ENCODE results near the gene KDELR1.

KDELR1 gene

DNA sequence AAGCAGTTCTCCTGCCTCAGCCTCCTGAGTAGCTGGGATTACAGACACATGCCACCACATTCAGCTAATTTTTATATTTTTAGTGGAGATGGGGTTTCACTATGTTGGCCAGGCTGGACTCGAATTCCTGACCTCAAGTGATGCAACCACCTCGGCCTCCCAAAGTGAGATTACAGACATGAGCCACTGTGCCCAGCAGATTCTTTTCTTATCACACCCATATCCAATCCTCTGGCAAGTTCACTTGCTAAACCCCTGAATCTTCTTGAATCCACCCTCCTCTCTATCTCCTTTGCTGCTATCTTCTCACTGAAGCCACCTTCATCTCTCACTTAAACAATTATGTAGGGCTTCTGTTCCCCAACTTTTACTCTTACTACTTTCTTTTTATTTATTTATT, 45.2 kb downstream of the KDELR1 start:
- H3K4me3 ChIP-seq (replicated peaks; ENCODE audit: low read depth, low read length), result no peak overlapping the region
- no peak for DNase-seq (ENCODE audit: low read depth)
- TF ChIP-seq, protein P1, sequence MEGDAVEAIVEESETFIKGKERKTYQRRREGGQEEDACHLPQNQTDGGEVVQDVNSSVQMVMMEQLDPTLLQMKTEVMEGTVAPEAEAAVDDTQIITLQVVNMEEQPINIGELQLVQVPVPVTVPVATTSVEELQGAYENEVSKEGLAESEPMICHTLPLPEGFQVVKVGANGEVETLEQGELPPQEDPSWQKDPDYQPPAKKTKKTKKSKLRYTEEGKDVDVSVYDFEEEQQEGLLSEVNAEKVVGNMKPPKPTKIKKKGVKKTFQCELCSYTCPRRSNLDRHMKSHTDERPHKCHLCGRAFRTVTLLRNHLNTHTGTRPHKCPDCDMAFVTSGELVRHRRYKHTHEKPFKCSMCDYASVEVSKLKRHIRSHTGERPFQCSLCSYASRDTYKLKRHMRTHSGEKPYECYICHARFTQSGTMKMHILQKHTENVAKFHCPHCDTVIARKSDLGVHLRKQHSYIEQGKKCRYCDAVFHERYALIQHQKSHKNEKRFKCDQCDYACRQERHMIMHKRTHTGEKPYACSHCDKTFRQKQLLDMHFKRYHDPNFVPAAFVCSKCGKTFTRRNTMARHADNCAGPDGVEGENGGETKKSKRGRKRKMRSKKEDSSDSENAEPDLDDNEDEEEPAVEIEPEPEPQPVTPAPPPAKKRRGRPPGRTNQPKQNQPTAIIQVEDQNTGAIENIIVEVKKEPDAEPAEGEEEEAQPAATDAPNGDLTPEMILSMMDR (IDR thresholded peaks at IDR 0.05; ENCODE audit: low read length, missing control alignments), result no peak

DNA sequence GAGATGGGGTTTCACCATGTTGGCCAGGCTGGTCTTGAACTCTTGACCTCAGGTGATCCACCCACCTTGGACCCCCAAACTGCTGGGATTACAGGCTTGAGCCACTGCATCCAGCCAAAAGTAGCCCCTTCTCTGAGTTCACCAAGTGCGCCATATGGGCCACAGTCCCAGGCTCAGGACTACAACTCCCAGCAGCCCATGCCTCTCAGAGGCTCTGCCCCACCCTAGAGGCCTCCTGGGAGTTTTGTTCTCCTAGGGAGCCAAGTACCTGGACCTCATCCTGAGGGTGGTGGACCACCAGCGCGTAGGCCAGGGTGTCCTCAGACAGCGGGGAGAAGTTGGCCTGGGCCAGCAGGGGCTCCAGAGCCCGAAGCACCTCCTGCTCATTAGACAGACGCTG, 46.5 kb downstream of the KDELR1 start:
- TF ChIP-seq, protein P1 (IDR thresholded peaks at IDR 0.05; ENCODE audit: low read length, missing control alignments), result no peak
- no peak overlapping the region for H3K4me3 ChIP-seq (replicated peaks; ENCODE audit: low read depth, low read length)
- DNase-seq (ENCODE audit: low read depth), result no peak

DNA sequence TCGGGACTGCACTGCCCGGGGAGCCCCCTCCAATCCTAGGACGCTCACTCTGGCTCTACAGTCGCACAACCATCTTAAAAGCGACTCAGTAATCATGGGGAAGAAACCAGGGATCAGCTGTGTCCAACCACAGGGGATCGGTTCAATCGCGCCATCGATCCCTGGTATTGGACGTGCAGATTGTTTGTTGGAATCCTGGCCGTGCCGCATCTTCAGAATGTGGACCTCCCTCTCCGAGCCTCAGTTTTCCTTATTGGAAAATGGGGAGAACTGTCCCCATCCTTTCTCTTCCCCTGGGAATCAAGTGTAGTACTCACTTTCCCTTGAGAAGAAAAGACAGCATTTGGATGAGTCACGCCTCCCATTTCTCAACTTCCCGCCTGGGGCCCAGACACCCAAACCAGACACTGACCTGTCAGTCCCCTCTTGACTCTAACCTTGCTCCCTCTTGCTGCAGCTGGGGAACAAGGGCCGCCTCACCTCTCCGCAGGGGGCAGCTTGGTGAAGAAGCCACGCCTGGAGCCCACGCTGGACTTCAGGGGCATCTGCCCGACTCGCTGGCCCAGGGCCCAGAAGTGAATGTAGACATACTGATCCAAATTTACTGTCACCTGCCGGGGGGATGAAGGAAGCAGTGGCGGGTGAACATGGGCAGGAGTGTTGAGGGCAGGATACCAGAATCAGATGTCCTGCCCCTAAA, 48.4 kb downstream of the KDELR1 start:
- DNase-seq (ENCODE audit: low read depth), result peak; percentile 56
- H3K4me3 ChIP-seq (replicated peaks; ENCODE audit: low read depth, low read length), result no peak overlapping the region

DNA sequence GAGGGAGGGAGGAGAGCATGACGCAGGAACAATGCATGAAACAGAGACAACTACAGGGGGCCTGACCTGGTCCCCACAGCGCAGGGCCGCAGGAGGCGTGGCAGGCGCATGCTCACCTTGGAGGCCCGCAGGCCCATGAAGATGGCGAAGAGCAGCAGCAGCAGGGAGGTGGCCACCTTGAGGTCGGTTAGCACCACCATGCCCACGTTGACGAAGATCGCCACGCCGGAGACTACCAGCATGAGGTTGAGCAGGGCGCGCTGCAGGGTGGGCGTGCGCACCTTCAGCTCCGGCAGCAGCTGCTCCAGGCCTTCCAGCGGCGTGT, 49.0 kb downstream of the KDELR1 start:
- no peak overlapping the region for H3K4me3 ChIP-seq (replicated peaks; ENCODE audit: low read depth, low read length)
- TF ChIP-seq, protein P1 (IDR thresholded peaks at IDR 0.05; ENCODE audit: low read length, missing control alignments), result no peak
- no peak for DNase-seq (ENCODE audit: low read depth)

More for the DNA sequence above, 48.4 kb downstream of the KDELR1 start:
- TF ChIP-seq, protein P1 (IDR thresholded peaks at IDR 0.05; ENCODE audit: low read length, missing control alignments), result no peak

DNA sequence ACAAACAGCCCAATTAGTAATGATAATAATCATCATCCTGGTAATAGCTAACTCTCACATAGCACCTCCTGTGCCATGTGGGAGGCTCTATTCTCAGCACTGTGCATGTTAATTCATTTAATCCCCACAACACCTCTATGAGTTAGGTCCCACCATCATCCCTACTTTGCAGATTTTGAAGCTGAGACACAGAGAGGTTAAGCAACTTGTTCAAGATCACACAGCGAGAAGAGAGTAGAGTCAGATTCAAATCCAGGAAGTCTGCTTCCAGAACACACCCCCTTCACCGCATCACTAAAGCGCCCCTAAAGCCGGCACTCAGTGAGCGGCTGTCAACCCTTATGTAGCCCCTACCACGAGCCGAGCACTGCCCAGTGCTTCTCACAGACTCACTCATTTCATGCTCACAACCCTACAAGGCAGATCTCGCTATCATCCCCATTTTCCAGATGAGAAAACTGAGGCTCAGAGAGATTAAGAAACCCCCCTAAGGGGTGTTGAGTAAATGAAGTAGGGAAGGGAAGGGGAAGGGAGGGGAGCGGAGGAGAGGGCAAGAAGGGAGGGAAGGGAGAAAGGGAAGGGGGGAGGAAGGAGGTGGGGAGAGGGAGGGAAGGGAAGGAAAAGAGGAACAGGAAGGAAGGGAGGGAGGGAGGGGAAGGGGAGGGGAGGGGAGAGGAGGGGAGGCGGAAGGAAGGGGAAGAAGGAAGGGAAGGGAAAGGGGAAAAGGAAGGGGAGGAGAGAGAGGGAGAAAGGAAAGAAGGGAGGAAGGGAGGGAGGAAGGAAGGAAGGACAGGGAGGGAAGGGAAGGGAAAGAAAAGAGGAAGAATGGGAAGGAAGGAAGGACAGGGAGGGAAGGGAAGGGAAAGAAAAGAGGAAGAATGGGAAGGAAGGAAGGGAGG, 49.6 kb downstream of the KDELR1 start:
- DNase-seq (ENCODE audit: low read depth), result no peak
- H3K4me3 ChIP-seq (replicated peaks; ENCODE audit: low read depth, low read length), result no peak overlapping the region
- TF ChIP-seq, protein P1 (IDR thresholded peaks at IDR 0.05; ENCODE audit: low read length, missing control alignments), result no peak

DNA sequence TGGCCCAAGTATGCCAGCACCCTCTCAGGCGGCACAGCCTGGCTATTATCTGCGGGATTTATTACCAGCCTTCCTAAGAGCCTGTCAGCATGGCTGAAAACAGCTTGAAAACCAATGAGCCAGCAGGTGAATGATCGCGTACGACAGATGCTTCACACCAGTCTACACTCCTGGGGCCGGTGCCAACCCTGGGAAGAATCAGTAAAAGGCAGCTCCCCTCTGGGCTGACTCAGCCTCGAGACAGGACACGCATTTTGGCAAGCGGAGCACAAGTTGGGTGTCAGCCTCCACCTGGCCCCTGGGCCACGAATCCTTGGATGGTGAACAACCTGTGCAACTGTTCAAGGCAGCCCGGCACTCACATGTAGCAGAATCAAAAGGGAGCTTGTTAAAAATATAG, 50.4 kb downstream of the KDELR1 start:
- no peak overlapping the region for H3K4me3 ChIP-seq (replicated peaks; ENCODE audit: low read depth, low read length)

More for the DNA sequence above, 50.4 kb downstream of the KDELR1 start:
- TF ChIP-seq, protein P1 (IDR thresholded peaks at IDR 0.05; ENCODE audit: low read length, missing control alignments), result no peak
- peak; percentile 51 for DNase-seq (ENCODE audit: low read depth)

Data from fibroblast of pulmonary artery (primary cell).